Raji (cell line): ENCODE measurements around the gene ING5.

Experiments
- POLR2A ChIP-seq: IDR thresholded peaks from 2 replicates; pipeline ENCODE4 v1.6.1; 2011; ENCODE audit warnings: low read depth, low read length, control low read depth; ENCODE audit not compliant: insufficient read depth

Gene ING5

DNA sequence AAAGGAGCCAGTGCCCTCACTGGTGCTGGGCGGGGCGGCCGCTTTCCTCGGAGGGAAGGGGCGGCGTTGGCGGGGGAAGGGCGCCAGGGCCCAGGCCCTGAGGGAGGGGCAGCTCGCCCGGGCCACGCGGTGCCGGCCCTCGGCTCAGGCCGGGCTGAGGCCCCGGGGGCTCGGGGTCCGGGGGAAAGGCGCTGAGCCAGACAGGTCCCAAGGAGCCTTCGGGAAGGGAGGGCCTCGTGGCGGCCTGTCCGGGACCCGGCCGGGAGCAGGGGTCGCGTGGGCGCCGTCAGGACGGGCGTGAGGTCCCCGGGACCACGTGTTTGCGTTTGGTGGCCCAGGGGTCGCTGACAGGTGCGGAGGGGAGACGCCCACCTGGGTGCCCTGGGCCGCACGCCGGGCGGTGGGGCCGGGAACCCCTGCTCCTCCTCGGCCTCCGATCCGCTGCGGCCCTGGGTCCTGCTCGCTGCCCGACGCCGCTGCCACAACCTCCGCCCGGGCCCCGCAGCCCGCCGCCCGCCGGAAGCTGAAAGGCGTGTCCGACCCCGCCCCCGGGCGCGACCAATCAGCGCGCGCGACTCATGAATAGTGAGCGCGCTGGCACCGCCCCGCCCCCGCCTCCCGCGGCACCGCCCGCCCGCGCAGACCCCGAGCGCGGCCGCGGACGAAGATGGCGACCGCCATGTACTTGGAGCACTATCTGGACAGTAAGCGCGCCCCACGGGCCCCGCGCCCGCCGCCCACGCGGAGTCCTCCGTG is at the start of gene ING5:
Gene ING5, plus strand, starts transcription at position 641 of the 756 bp plus-strand sequence. Its CDS starts 27 bp downstream, at position 668.
- TF ChIP-seq POLR2A = peak; percentile 80

DNA sequence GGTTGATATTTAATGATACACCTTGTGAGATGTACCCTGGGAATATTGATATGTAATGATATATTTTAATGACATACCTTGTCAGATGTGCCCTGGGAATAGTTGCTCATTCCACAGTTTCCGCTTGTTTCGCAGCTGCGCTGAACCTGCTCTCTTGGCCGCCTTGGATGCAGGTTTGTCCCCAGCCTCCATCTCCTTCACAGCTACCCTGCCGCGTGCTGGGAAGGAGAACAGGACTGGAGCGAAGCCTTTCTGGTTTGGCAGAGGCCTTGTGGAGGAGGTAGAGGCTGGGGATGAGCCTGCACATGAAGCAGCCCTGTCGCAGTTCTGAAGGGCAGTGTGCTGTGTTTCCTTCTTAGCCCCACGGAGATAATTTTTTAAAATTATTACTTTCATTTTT is 49.7 kb upstream of the ING5 start:
- no peak for TF ChIP-seq POLR2A

DNA sequence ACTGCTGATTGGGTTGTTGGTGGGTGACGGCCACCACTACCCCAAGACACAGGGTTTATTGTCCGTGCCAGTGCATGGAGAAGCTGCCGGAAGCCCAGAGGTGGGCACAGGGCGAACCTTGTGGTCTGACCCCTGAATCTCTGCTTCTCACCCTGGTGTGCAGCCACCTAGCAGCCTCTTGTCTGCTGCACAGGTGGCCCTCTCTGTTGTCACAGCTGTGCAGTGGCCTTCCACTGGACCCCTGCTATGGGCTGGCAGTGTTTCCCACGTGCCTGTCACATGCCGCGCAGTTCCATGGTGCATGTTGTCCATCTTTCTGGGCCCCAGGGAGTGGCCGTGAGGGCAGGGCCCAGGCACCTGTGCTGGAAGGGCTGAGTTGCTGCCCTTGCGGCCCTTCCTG is 49.1 kb upstream of the ING5 start:
- TF ChIP-seq POLR2A = no peak

DNA sequence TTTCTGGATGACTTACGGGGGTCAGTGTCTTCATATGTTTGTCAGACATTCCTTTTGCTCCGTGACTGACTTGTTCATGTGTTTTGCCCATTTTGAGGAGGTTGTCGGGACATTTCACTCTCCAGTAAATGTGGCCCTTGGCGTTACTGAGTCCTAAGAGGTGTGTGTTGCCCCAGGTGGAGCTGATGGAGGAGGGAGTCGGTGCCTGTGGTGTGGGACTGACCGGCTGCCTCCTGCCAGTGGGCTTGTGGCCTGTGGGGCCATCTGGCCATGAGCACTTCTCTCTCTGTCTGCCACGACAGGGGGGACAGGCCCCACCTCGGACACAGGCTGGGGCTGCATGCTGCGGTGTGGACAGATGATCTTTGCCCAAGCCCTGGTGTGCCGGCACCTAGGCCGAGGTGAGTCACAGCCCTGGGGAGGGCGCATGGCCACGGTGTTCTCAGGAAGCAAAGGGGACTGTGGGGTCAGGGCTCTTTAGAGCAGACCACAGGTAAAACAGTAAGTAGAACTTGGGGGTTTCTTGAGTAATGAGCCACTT is 48.6 kb upstream of the ING5 start:
- no peak for TF ChIP-seq POLR2A

DNA sequence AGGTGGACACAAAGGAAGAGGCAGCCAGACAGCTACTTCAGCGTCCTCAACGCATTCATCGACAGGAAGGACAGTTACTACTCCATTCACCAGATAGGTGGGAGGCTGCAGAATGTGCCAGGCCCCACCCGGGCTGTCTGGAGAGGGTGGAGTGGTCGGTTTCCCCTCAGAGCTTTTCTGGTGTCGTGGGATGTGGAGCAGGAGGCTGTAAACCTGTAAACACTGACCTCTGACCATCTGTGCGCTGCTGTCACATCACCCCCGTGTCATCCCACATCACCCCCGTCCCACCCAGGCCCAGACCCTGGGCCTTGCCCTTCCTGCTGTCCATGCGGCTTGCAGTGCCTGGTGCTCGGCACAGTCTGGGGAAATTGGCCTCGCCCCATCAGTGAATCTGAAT is 47.3 kb upstream of the ING5 start:
- no peak for TF ChIP-seq POLR2A

DNA sequence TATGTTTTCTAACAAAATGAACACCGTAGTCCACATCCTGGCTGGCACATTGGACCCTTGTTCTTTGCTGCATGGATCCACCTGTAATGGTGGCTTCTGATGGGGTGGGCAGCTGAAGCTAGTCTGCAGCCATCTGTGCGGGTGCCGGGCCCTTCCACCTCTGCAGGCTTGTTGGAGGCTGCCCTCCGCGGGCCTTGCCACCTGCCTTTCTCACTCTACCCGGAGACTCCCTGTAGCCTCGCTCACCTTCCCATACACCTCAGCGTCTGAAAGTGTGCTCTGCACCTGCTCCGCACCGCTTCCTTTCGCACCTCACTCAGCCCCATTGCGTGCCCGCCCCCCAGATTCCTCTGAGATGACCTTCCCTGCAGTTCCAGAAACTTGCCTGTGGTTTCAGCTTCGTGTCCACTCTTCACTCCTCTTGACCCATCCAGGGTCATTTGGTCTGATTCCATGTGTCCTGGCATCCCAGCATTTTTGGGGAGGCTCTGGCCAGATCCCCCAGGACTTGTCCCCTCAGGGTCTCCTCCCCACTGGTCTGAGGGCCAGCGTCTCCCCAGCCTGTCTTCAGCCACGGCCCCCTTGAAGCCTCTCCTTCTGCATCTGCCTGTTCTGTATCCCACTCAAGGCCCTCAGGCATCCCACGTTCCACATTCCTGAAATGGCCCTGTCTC is 46.2 kb upstream of the ING5 start:
- no peak for TF ChIP-seq POLR2A

DNA sequence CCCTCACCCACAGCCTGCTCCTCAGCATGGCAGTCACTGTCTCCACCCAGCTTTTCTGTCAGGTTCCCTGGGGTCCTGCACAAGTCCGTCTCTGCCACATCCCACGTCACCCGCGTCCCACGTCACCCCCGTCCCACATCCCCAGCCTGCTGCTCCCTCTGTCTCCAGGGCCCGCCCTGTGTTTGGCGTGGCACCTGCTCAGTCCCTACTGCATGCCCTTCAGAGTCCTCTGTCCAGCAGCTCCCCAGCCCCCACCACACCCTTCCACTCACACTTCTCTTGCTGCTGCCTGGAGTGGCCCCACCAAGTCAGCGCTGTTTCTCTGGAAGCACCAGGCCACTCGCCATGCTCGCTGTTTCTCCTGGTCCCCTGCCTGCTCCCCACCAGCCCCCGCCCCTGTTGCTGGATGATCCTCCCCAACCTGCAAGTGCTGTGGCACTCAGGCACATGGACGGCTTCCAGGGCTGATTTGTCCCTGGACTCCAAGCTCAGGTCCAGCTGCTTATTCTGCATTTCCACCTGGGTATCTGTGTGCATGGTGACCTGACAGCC is 45.6 kb upstream of the ING5 start:
- TF ChIP-seq POLR2A = no peak

DNA sequence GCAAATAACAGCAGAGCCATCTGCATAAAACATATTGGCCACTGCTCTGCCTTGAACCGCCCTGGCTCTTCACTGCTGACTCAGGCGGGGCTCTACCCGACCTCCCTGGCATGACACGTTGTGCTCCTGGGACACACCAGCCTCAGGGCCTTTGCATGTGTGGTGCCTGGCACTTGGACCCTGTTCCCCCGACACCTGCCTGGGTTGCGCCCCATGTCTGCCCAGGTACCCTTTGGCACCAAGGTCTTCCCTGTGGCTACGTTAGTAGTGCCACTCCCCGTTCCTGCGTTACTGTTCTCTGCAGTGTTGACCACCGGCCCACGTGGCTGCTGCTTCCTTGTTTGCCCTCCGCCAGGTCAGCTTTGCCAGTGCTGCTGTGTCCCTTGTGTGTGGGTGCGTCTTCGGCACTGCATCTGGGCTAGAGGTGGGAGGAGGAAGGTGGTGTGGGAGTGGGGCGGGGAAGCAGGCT is 44.0 kb upstream of the ING5 start:
- TF ChIP-seq POLR2A = no peak

DNA sequence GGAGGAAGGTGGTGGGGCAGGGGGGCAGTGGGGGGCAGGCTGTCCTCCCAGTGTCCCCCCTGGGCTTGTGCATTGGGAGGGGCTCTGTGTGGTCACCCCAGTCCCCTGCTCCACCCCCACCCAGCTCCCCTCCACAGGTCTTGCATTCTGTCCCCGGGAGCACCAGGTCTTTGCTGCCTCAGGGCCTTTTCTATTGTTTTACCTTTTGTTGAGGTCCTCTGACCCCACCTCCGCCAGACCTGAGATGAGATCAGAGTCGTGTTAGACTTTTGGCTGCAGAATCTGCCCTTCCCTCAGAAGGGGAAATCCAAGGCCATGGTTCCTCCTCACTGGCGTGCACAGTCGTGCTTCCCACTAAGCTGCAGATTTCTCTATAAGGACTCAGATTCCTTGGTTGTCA is 43.5 kb upstream of the ING5 start:
- TF ChIP-seq POLR2A = no peak

DNA sequence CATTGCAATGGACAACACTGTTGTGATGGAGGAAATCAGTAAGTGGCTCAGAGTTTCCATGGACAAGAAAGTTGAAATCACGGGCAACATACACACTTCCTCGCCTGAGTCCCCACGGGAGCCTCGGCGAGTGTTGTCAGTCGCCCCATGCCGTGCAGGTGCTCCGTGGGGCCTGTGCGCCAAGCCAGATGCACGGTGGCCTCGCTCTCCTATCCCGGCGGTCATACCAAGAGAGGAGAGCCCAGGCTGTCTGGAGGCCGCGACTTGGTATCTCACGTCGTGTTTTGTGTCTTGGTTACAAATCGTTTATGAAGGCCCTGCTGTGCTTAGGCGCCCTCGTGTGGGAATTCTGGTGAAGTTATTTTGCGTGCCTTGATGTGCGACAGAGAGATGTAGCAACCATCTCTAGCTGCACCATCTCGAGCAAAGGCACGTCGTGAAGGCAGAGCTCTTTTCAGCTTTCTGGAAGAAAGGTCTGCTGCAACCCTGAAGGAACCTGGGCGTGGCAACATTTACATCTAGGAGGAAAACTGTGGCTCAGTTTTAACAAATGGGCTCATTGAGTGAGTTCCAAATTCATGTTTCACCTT is 42.6 kb upstream of the ING5 start:
- no peak for TF ChIP-seq POLR2A

DNA sequence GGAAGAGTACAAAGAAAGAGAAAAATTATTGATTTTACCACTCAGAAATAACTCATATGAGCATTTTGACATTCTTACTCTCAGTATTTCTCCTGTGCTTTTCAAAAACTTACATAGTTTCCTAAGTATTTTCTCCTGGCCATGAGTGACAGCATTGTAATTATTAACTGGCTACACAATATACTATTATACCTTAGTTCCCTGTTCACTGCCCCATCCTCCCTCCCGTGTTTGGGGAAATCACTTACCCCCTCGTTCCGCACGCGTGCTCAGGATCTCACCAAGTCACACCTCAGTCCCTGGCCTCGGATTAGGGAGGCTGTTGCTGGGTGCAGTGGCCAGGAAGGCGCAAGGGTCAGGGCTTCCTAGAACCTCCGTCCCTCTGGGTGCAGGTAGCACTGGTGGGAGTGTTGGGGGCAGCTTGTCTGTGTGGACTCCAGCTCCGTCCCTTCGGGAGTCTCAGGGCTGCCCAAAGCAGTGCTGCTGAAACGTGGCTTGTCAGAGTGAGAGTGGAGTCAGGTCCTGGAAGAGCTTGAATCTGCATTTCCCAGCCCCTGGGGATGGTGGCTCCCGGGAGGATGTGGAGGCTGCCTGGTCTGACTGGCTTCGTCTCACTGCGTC is 41.1 kb upstream of the ING5 start:
- no peak for TF ChIP-seq POLR2A

DNA sequence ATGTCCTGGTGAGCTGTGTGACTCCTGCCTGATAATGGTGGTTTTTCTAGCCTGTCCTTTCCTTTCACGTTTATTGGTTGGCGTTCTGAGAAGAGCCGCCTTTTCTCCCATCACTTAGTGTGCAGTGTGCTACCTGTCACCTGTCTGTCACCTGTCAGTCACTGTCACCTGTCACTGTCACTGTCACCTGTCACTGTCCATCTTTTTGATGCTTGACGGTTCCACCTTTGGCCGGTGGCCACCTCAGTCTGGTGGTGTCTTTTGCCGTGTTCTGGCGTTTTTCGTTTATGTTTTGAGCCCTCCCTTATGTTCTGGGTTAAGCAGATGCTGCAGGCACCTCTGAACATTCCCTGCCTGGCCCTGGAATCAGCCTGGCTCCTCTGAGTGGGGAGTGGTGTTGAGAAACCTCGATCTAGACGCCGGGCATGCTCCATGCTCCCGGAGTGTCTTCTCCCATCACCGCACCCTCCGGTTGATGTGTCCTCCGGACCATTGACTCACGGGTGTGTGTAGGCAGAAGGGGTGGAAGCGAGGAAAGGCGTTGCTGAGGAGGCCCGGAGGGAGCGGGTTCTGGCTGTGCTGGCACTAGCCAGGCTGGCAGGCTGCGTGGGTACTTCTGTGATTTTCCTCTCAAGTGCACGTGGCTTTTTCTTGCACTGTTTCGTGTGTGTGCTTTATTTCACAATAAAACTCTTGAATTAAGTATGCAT is 36.0 kb upstream of the ING5 start:
- TF ChIP-seq POLR2A = no peak

DNA sequence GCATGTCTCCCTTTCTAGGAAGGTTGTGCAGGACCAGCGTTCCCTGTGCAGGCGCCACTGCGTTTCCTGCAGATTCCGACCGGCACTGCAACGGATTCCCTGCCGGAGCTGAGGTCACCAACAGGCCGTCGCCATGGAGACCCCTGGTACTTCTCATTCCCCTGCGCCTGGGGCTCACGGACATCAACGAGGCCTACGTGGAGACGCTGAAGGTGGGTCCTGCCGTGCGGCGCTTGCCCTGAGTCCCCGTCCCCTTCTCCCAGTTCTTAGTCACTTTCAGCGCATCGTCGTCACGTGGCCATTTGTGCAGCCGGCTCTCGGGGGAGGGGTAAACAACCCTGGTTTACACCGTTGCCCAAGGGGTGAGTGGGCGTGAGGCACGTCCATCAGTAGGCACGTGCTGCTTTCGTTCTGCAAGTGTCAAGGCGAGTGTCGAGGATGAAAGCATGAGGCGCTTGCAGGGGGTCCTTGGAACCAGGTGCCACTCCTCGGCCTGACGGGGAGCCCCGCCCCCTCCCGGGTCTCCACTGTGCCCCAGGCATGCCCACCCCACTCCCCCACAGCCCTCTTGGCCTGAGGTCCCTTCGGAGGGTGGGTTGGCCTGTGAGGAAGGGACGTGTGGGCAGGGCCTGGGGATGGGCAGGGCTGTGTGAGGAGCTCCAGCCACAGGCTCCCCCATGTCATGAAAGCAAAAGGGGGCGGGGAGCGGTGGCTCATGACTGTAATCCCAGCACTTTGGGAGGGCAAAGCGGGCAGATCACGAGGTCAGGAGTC is 35.0 kb upstream of the ING5 start:
- no peak for TF ChIP-seq POLR2A

DNA sequence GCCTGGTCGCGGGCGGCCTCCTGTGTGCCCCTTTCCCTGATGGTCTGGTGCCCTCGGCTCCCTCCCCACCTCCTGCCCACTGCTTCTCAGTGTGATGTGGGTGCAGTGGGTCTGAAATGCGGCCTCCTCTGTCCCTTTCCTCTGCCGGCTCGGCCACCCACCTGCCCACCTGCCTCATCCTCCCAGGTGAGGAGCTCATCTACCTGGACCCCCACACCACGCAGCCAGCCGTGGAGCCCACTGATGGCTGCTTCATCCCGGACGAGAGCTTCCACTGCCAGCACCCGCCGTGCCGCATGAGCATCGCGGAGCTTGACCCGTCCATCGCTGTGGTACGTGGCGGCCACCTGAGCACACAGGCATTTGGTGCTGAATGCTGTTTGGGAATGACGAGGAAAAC is 33.5 kb upstream of the ING5 start:
- no peak for TF ChIP-seq POLR2A
